Measurements from ENCODE around the gene CDH19.

GRCh38 chr18:66582211-66582610 lies 21.7 kb downstream of the CDH19 start:
- TF ChIP-seq POLR2A (IDR thresholded peaks at IDR 0.05; ENCODE audit: extremely low read depth, insufficient read length) (no peak), CTCF (IDR thresholded peaks at IDR 0.05; ENCODE audit: low read depth, low read length) (no peak), MAX (IDR thresholded peaks at IDR 0.05; ENCODE audit: low read depth, low read length) (no peak)

Measured in NB4 (cell line).